Measurements from ENCODE around the gene HPCAL4.

DNA sequence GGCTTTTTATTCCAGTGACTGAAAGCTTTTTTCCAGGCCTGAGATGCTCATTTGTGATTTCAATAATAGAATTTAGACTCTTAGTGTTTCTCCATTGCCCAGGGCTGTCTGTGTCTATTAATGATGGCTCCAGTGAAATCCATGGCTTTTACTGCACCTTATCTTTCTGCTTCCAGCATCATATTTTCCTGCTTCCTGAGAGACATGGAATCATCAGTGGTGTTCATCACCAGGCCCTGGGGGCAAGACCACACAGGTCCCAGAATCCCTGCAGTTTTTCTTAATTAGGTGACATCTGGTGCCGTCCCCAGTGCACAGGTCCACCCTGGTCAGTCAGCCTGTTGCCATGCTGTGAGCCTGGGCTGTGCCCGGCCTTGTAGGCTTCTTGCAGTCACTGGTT, 34.8 kb downstream of the HPCAL4 start:
- TF ChIP-seq, protein P1, sequence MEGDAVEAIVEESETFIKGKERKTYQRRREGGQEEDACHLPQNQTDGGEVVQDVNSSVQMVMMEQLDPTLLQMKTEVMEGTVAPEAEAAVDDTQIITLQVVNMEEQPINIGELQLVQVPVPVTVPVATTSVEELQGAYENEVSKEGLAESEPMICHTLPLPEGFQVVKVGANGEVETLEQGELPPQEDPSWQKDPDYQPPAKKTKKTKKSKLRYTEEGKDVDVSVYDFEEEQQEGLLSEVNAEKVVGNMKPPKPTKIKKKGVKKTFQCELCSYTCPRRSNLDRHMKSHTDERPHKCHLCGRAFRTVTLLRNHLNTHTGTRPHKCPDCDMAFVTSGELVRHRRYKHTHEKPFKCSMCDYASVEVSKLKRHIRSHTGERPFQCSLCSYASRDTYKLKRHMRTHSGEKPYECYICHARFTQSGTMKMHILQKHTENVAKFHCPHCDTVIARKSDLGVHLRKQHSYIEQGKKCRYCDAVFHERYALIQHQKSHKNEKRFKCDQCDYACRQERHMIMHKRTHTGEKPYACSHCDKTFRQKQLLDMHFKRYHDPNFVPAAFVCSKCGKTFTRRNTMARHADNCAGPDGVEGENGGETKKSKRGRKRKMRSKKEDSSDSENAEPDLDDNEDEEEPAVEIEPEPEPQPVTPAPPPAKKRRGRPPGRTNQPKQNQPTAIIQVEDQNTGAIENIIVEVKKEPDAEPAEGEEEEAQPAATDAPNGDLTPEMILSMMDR (IDR thresholded peaks at IDR 0.05): no peak
- TF ChIP-seq POLR2A (IDR thresholded peaks at IDR 0.05): no peak
